GM21381 (cell line): Measurements from ENCODE around the gene KLHL29.

Experiments used
- ATAC-seq: cut with Tn5 transposase; IDR thresholded peaks from one replicate; pipeline ENCODE4 v1.9.1; 2021; ENCODE audit warnings: mild to moderate bottlenecking, moderate library complexity; ENCODE audit not compliant: unreplicated experiment

Gene KLHL29

DNA sequence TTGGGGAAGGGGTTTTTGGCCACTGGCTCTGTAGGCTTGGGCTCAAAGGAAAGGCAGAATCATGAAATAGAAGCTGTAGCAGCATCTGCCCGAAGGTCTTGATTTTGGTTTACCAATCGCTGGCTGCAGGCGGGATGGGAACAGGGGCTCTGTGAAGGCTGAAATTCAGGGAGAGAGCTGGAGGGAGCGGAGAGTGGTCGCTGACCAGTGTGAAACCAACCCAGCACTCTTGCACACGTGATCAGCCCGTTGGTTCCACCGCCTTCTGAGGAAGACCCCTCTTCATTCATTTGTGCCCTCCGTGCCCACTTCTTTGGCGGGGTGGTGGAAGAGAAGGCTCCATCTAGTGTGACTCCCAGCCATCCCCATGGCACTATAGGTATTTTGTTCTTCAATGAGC lies 82.6 kb downstream of the KLHL29 start:
- no peak for ATAC-seq

GRCh38 chr2:23468474-23469141 lies 83.6 kb downstream of the KLHL29 start:
- ATAC-seq: no peak

- no peak for ATAC-seq
These were observed 84.2 kb downstream of the KLHL29 start for GRCh38 chr2:23469142-23469540.

DNA sequence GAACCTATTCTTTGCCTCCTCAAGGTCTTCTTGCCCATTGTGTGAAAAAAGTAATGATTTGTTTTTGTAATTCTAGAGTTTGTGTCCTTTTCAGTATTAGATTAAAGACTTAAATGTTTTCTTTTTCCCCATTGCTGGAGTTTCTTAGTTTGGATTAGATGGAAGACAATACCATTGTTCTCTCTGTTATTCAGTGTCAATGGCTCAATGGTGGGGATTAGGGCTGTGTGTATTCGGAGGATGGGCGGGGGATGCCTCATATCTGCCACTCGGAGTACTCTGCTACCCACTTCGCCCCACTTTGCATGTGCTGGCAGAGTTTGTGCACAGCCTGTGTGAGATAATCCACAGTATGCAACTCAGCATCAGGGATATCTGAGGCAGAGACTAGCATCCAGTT lies 90.1 kb downstream of the KLHL29 start:
- ATAC-seq: no peak

DNA sequence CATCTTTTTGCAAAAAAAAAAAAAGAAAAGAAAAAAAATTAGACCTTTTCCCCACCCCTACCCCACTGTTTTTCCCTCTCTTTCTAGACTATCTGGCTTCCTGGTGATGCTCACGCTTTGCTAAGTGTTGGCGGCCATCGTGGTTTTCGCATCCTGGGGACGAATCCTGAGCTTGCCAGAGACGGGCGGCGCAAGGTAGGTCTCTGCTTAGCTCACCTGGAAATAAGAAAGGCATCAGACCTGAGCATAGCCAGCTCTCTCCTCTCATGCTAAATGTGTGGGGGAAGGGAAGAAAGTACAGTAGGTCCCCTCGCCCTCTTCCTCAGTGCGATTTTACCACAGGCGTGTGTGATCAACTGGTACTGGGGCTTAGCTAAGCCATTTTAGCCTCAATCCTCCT lies 90.5 kb downstream of the KLHL29 start:
- ATAC-seq: no peak

GRCh38 chr2:23476786-23477185 lies 91.8 kb downstream of the KLHL29 start:
- no peak for ATAC-seq

DNA sequence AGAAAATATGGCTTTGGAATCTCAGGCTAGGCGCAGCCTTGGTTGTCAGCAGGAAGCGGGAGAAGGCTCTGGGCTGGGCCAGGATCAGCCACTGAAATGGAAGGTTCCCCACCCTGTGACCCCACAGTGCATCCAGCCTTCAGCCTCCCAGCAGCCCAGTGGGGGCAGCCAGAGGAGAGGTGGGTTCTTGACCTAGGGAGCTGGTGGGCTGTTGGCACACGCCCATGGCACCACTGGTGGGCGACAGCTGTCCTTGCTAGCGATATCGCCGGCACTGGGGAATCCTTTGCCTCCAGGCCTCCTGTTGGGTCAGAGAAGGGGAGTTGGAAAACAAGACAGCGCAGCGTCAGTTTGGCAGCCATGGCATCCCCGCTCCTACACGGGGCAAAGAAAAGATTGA lies 92.4 kb downstream of the KLHL29 start:
- ATAC-seq: no peak

DNA sequence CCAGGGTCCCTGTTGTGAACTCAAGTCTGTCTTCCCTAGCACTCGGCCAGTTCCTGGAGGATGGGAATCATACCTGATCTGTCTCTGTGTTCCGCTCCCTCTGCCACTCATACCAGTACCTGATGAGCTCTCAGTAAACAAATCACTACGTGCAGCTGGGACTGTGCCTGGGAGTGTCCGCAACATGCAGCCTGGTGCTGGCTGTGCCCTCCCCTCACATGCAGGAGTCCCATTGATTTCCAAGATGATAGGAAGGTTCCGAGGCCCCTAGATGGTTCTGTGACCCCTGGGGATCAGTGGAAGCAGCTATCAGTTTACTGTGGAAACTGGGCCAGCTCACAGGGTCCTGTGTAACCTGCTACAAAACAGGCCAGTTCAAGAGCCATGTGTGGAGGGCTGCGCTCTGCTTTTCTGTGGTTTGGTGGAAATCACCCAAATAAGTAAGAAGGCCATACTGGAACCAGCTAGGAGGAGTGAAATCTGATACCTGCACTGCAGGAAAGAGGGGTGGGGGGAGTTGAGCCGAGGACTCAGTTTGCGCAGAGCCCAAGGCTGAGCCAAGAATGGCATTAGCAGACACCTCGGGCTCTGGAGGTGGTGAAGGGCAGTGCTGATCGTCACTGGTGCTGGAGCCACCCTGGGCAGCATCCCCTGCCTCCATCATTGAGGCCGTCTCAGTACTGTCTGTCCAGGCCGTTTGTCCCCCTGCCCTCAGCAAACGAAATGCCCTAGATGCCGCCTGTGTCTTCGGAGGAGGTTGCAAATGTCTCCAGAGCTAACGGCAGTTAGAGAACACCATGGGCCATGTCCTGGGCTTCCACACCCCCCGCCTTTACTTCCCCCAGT lies 93.3 kb downstream of the KLHL29 start:
- no peak for ATAC-seq

GRCh38 chr2:23478933-23479683 lies 94.1 kb downstream of the KLHL29 start:
- no peak for ATAC-seq

- no peak for ATAC-seq
These were observed 96.2 kb downstream of the KLHL29 start for GRCh38 chr2:23480957-23481797.

GRCh38 chr2:23482188-23482587 lies 97.2 kb downstream of the KLHL29 start:
- ATAC-seq: no peak

DNA sequence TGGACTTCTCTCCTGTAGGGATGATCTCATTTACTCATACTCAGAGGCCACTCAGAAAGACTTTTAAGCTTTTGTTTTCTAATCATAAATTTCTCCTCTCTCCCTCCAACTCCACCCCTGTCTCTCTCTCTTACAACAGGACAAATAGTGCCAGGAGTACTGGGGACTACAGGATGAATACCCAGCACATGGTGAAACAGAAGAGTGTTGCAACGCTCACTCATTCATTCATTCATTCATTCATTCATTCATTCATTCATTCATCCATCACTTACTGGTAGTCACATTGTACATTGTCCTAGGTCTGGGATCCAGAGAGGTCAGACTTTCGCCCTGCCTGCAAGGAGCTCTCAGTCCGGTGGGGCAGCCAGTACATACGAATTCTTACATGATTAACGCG lies 97.6 kb downstream of the KLHL29 start:
- no peak for ATAC-seq

- ATAC-seq: no peak
These were observed 98.8 kb downstream of the KLHL29 start for GRCh38 chr2:23483791-23484190.

DNA sequence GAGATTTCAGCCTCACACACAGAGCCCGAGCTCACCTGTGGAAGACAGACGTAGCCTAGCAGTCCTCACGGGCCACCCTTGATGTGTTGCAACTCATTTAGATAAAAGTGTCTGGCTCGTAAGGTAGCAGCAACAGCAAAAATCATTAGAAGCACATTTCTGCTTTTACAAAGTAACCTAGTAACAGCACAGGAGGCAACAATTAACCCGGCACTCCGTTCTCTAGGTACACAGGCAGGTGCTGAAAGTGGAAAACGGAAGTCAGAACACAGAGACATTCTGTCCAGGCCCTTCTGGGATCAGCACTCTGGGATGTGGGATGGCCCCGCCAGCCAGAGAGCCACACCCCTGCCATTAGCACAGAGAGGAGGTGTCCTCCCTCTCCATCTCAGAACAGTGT lies 99.3 kb downstream of the KLHL29 start:
- no peak for ATAC-seq

GRCh38 chr2:23484767-23485166 lies 99.8 kb downstream of the KLHL29 start:
- ATAC-seq: no peak

GRCh38 chr2:23485261-23485660 lies 100.3 kb downstream of the KLHL29 start:
- ATAC-seq: no peak

GRCh38 chr2:23485841-23486683 lies 101.1 kb downstream of the KLHL29 start:
- ATAC-seq: no peak

GRCh38 chr2:23486684-23487075 lies 101.7 kb downstream of the KLHL29 start:
- no peak for ATAC-seq

DNA sequence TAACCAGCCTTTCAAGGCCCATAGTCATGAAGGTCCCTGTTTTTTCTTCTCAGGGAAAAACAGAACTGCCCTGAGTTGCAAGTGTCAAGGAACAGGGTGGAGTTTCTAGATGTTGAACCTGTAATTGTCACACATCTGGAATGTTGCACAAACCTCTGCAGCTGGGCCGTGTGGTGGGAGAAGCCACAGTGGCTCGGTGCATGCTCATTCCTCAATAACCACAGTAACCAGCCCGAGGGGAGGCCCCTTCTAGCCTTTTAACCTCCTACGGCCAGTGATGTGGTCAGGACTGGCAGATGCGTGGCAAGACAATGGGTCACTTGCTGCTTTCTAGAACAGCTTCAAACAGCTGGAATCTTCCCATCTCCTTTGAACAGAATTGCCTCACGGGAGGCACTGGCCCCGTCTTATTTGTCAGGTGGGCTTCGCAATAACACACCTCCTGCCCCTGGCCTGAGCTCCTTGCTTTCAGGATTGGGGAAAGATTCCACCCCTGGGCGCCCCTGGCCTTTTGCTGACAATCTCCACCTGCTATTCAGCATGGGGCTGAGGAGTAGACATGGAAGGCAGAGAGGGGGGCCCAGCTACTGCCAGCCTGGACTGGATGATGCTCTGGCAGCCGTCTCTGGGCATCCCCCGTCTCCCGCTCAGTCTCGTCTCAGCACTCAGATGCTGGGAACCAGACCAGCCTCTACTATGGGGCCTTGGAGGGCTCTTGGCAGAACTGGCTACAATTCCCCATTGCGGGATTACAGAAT lies 102.9 kb downstream of the KLHL29 start:
- ATAC-seq: no peak
